ENCODE results near the gene DHX29. TPM values are rescaled to one million over a fixed set of nuclear protein-coding genes. Genes with fewer than 3 reads are reported as not detected.

Gene DHX29
- total RNA-seq, 1 donor from 2014 or later, result 20.4 TPM

DNA sequence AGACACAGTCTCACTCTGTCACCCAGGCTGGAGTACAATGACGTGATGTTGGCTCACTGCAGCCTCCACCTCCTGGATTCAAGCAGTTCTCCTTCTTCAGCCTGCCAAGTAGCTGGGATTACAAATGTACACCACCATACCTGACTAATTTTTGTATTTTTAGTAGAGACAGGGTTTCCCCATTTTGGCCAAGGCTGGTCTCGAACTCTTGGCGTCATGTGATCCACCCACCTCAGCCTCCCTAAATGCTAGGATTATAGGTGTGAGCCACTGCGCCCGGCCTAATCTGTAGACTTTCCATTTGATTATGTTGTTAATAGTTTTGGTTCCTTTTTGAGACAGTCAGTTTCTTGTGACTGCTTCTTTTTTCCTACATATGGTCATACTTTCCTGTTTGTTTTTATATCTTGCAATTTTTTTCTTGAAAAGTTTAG is 31.3 kb upstream of the DHX29 start:
- H3K27me3 ChIP-seq (ENCODE audit: control insufficient read depth in 3 of 3, insufficient read depth in 3 of 3, low read length in 3 of 3), result no peaks in the 10 kb centered on the region
- H3K9me3 ChIP-seq (ENCODE audit: control insufficient read depth in 3 of 3, low read length in 3 of 3), result no peaks in the 10 kb centered on the region
- H3K27ac ChIP-seq (ENCODE audit: low read depth, low read length), result no peak overlapping the region
- H3K9ac ChIP-seq (ENCODE audit: low read depth in 1 of 3, low read length in 3 of 3), result no peak overlapping the region
- H3K36me3 ChIP-seq (ENCODE audit: control insufficient read depth in 3 of 3, insufficient read depth in 3 of 3, low read length in 3 of 3), result peaks cover 0 to 11% (median 4%) of the 10 kb centered on the region in 3 donors
- H3K4me3 ChIP-seq (ENCODE audit: low read length in 3 of 3), result no peak overlapping the region
- peaks cover 0 to 3% (median 0%) of the 10 kb centered on the region in 3 donors for H3K4me1 ChIP-seq (ENCODE audit: control insufficient read depth in 3 of 3, insufficient read depth in 3 of 3, low read length in 3 of 3)

DNA sequence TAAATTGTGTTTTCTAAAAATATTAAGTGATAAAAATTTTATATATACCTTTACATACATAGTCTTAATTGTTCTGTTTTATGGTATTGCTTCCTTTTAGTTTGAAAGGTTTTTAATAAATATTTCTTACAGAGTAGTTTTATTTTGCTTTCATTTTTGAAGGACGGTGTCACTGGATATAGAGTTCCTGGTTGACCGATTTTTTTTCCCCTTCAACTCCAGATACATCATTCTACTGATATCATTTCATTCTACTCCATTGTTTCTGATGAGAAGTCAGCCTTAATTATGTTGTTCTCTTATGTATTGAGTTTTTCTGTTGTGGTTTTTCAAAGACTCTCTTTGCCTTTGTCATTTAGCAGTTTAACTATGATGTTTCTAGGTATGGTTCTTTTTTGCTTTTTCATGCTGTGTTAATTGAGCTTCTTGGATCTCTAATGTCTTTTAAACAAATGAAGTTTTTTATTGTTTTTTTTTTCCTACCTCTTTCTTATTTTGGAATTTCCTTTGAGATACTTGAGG is 30.7 kb upstream of the DHX29 start:
- no peaks in the 10 kb centered on the region for H3K27me3 ChIP-seq (ENCODE audit: control insufficient read depth in 3 of 3, insufficient read depth in 3 of 3, low read length in 3 of 3)
- H3K9me3 ChIP-seq (ENCODE audit: control insufficient read depth in 3 of 3, low read length in 3 of 3), result no peaks in the 10 kb centered on the region
- H3K27ac ChIP-seq (ENCODE audit: low read depth, low read length), result no peak overlapping the region
- no peak overlapping the region for H3K9ac ChIP-seq (ENCODE audit: low read depth in 1 of 3, low read length in 3 of 3)
- H3K36me3 ChIP-seq (ENCODE audit: control insufficient read depth in 3 of 3, insufficient read depth in 3 of 3, low read length in 3 of 3), result peaks cover 0 to 16% (median 4%) of the 10 kb centered on the region in 3 donors
- H3K4me1 ChIP-seq (ENCODE audit: control insufficient read depth in 3 of 3, insufficient read depth in 3 of 3, low read length in 3 of 3), result peaks cover 0 to 3% (median 0%) of the 10 kb centered on the region in 3 donors
- H3K4me3 ChIP-seq (ENCODE audit: low read length in 3 of 3), result no peak overlapping the region

DNA sequence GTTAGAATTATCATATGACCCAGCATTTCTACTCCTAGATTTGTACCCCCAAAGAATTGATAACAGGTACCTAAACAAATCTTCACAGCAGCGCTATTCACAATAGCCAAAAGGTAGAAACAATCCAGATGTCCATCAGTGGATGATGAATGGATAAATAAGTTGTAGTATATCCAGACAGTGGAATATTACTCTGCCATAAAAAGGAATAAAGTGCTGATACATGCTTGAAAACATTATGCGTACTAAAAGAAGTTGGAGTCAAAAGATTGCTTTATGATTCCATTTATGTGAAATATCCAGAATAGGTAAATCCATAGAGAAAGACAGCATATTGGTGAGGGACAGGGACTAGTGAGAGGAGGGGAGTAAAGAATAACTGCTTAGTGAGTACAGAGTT is 26.3 kb upstream of the DHX29 start:
- H3K4me1 ChIP-seq (ENCODE audit: control insufficient read depth in 3 of 3, insufficient read depth in 3 of 3, low read length in 3 of 3), result peaks cover 0 to 1% (median 0%) of the 10 kb centered on the region in 3 donors
- H3K27ac ChIP-seq (ENCODE audit: low read depth, low read length), result no peak overlapping the region
- no peaks in the 10 kb centered on the region for H3K27me3 ChIP-seq (ENCODE audit: control insufficient read depth in 3 of 3, insufficient read depth in 3 of 3, low read length in 3 of 3)
- H3K4me3 ChIP-seq (ENCODE audit: low read length in 3 of 3), result no peak overlapping the region
- H3K9ac ChIP-seq (ENCODE audit: low read depth in 1 of 3, low read length in 3 of 3), result no peak overlapping the region
- H3K9me3 ChIP-seq (ENCODE audit: control insufficient read depth in 3 of 3, low read length in 3 of 3), result no peaks in the 10 kb centered on the region
- peaks cover 3 to 24% (median 4%) of the 10 kb centered on the region in 3 donors for H3K36me3 ChIP-seq (ENCODE audit: control insufficient read depth in 3 of 3, insufficient read depth in 3 of 3, low read length in 3 of 3)

DNA sequence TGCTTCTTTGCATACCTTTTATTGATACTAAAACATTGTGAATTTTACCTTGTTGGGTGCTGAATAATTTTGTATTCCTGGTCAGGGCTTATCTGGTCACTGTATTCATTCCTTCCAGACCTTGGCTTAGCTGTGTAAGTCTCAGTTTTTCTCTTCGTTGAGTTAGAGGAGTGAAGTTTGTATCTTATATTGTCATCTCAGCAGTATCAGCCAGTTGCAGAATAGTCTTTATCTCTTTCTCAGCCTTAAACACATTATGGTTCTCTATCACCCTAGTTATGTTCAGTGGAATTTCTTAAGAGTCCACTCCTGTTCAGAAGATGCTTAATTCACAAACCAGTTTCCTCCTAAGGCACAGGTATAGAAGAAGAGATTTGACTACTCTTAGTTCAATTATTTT is 25.5 kb upstream of the DHX29 start:
- Histone ChIP-seq H3K9ac (ENCODE audit: low read depth in 1 of 3, low read length in 3 of 3) (no peak overlapping the region), H3K27ac (ENCODE audit: low read depth, low read length) (no peak overlapping the region), H3K4me3 (ENCODE audit: low read length in 3 of 3) (no peak overlapping the region), H3K4me1 (ENCODE audit: control insufficient read depth in 3 of 3, insufficient read depth in 3 of 3, low read length in 3 of 3) (no peaks in the 10 kb centered on the region), H3K27me3 (ENCODE audit: control insufficient read depth in 3 of 3, insufficient read depth in 3 of 3, low read length in 3 of 3) (no peaks in the 10 kb centered on the region), H3K9me3 (ENCODE audit: control insufficient read depth in 3 of 3, low read length in 3 of 3) (no peaks in the 10 kb centered on the region), H3K36me3 (ENCODE audit: control insufficient read depth in 3 of 3, insufficient read depth in 3 of 3, low read length in 3 of 3) (peaks cover 3 to 29% (median 8%) of the 10 kb centered on the region in 3 donors)

DNA sequence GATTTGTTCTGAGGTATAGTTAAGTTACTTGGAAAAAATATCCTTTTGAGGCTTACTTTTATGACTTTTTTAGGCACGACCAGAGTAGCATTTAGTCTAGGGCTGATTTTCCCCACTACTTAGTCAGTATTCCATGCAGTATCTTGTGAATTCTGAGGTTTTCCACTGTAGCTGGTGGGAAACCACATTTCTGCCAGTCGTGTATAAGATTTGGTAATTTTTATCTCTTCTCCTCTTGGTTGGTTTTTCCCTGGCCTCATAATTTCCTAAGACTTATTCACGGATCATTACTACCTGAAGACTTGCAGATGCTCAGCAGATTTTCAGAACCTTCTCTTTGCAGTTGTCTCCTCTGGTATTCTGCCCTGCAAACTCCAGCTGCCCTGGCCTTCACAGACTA is 23.8 kb upstream of the DHX29 start:
- Histone ChIP-seq H3K9me3 (ENCODE audit: control insufficient read depth in 3 of 3, low read length in 3 of 3) (no peaks in the 10 kb centered on the region), H3K9ac (ENCODE audit: low read depth in 1 of 3, low read length in 3 of 3) (no peak overlapping the region), H3K27ac (ENCODE audit: low read depth, low read length) (no peak overlapping the region), H3K4me3 (ENCODE audit: low read length in 3 of 3) (no peak overlapping the region), H3K27me3 (ENCODE audit: control insufficient read depth in 3 of 3, insufficient read depth in 3 of 3, low read length in 3 of 3) (no peaks in the 10 kb centered on the region), H3K36me3 (ENCODE audit: control insufficient read depth in 3 of 3, insufficient read depth in 3 of 3, low read length in 3 of 3) (peaks cover 3 to 31% (median 8%) of the 10 kb centered on the region in 3 donors), H3K4me1 (ENCODE audit: control insufficient read depth in 3 of 3, insufficient read depth in 3 of 3, low read length in 3 of 3) (no peaks in the 10 kb centered on the region)

DNA sequence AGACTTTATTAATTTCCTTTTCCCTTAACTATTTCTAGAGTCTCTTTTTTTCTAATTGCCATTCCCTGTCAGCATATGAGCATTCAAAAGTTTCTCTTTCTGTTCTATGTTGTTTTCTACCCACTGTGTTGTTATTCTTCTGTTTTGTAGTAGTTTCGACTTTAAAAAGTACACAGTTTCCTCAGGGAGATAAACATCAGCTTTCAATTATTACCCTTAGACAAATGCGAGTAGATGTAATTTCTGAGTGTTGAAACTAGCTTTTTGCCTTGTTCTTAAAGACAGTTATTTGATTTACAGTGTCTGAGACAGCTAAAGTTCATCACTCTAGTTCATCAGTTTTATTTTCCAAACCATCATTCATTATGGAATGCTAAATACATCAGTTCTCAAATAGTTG is 19.8 kb upstream of the DHX29 start:
- Histone ChIP-seq H3K27me3 (ENCODE audit: control insufficient read depth in 3 of 3, insufficient read depth in 3 of 3, low read length in 3 of 3) (no peaks in the 10 kb centered on the region), H3K36me3 (ENCODE audit: control insufficient read depth in 3 of 3, insufficient read depth in 3 of 3, low read length in 3 of 3) (peaks cover 3 to 22% (median 10%) of the 10 kb centered on the region in 3 donors), H3K4me3 (ENCODE audit: low read length in 3 of 3) (no peak overlapping the region), H3K9ac (ENCODE audit: low read depth in 1 of 3, low read length in 3 of 3) (no peak overlapping the region), H3K9me3 (ENCODE audit: control insufficient read depth in 3 of 3, low read length in 3 of 3) (no peaks in the 10 kb centered on the region), H3K27ac (ENCODE audit: low read depth, low read length) (no peak overlapping the region), H3K4me1 (ENCODE audit: control insufficient read depth in 3 of 3, insufficient read depth in 3 of 3, low read length in 3 of 3) (no peaks in the 10 kb centered on the region)

DNA sequence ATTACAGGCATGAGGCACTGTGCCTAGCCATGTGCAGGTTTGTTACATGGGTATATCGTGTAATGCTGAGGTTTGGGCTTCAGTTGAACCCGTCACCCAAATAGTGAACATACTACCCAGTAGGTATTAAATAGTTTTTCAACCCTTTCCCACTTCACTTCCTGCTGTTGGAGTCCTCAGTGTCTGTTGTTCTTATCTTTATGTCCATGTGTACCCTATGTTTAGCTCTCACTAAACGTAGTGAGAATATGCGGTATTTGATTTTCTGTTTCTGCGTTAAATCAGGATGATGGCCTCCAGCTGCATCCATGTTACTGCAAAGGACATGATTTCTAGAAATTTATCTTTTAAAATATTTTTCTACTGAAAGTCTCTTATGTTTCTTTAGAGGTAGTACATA is 18.1 kb upstream of the DHX29 start:
- Histone ChIP-seq H3K4me1 (ENCODE audit: control insufficient read depth in 3 of 3, insufficient read depth in 3 of 3, low read length in 3 of 3) (no peaks in the 10 kb centered on the region), H3K9me3 (ENCODE audit: control insufficient read depth in 3 of 3, low read length in 3 of 3) (no peaks in the 10 kb centered on the region), H3K36me3 (ENCODE audit: control insufficient read depth in 3 of 3, insufficient read depth in 3 of 3, low read length in 3 of 3) (peaks cover 0 to 18% (median 10%) of the 10 kb centered on the region in 3 donors), H3K27ac (ENCODE audit: low read depth, low read length) (no peak overlapping the region), H3K27me3 (ENCODE audit: control insufficient read depth in 3 of 3, insufficient read depth in 3 of 3, low read length in 3 of 3) (no peaks in the 10 kb centered on the region), H3K4me3 (ENCODE audit: low read length in 3 of 3) (no peak overlapping the region), H3K9ac (ENCODE audit: low read depth in 1 of 3, low read length in 3 of 3) (no peak overlapping the region)

DNA sequence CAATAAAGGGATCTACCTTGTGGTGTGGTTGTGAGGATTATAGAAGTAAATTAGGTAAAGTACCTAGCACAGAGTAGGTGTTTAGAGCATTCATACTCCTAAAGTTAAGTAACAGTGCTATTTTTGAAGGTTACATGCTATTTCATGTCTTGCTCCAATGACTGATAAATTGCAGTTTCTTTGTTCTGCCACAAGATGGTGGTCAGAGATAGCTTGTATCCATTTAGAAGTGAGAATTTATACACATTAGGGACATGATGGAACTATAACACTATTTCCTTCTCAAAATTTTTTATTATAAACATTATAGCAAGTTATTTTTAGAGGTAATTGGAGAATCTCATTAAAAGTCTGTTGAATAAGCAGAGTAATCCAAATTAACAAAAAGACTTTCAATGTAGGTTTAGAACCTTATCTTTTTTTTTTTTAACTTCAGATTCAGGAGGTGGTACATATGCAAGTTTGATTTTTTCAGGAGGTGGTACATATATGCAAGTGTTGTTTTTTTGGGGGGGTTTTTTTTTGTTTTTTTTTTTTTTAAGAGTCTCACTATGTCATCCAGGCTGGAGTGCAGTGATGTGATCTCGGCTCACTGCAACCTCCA is 17.4 kb upstream of the DHX29 start:
- Histone ChIP-seq H3K27ac (ENCODE audit: low read depth, low read length) (no peak overlapping the region), H3K9me3 (ENCODE audit: control insufficient read depth in 3 of 3, low read length in 3 of 3) (no peaks in the 10 kb centered on the region), H3K36me3 (ENCODE audit: control insufficient read depth in 3 of 3, insufficient read depth in 3 of 3, low read length in 3 of 3) (peaks cover 0 to 18% (median 10%) of the 10 kb centered on the region in 3 donors)

DNA sequence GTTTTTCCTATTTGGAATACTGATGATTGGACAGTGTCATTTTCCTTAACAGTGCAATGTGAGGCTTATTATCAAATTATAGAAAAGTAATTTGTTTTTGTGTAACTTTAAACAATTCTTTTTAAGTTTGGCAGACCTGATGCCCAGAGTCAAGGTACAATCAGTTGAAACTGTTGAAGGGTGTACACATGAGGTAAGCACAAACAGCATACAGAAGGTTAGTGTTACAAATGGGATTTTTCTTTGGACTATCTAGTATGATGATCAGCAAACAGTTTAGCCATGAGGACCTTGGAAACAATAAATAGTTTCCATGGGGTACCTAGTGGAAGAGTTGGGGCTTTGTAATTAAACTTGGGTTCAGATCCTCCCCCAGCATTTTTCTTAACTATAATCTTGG is 16.5 kb upstream of the DHX29 start:
- Histone ChIP-seq H3K36me3 (ENCODE audit: control insufficient read depth in 3 of 3, insufficient read depth in 3 of 3, low read length in 3 of 3) (peaks cover 0 to 16% (median 9%) of the 10 kb centered on the region in 3 donors), H3K27me3 (ENCODE audit: control insufficient read depth in 3 of 3, insufficient read depth in 3 of 3, low read length in 3 of 3) (no peaks in the 10 kb centered on the region), H3K4me3 (ENCODE audit: low read length in 3 of 3) (no peak overlapping the region), H3K4me1 (ENCODE audit: control insufficient read depth in 3 of 3, insufficient read depth in 3 of 3, low read length in 3 of 3) (no peaks in the 10 kb centered on the region), H3K9ac (ENCODE audit: low read depth in 1 of 3, low read length in 3 of 3) (no peak overlapping the region), H3K9me3 (ENCODE audit: control insufficient read depth in 3 of 3, low read length in 3 of 3) (no peaks in the 10 kb centered on the region), H3K27ac (ENCODE audit: low read depth, low read length) (no peak overlapping the region)

More for the DNA sequence above, 17.4 kb upstream of the DHX29 start:
- no peaks in the 10 kb centered on the region for H3K27me3 ChIP-seq (ENCODE audit: control insufficient read depth in 3 of 3, insufficient read depth in 3 of 3, low read length in 3 of 3)
- H3K4me1 ChIP-seq (ENCODE audit: control insufficient read depth in 3 of 3, insufficient read depth in 3 of 3, low read length in 3 of 3), result no peaks in the 10 kb centered on the region
- H3K4me3 ChIP-seq (ENCODE audit: low read length in 3 of 3), result no peak overlapping the region
- no peak overlapping the region for H3K9ac ChIP-seq (ENCODE audit: low read depth in 1 of 3, low read length in 3 of 3)

DNA sequence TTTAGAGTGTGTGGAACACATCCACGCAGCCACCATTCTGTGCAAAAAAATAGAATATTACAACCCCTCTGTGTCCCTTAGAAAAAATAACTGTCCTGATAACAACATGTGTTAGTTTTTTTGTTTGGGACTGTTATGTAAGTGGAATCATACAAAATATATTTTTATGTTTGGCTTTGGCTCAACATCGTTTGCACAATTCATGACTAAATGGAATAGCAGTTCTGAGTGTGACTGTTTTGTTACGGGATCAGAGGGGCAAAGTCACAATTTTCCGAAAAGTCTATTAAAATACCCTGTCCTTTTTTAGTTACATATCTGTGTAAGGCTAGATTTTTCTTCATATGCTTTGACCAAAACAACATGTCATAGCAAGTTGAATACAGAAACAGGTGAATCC is 13.1 kb upstream of the DHX29 start:
- Histone ChIP-seq H3K4me3 (ENCODE audit: low read length in 3 of 3) (no peak overlapping the region), H3K27me3 (ENCODE audit: control insufficient read depth in 3 of 3, insufficient read depth in 3 of 3, low read length in 3 of 3) (no peaks in the 10 kb centered on the region), H3K27ac (ENCODE audit: low read depth, low read length) (no peak overlapping the region), H3K4me1 (ENCODE audit: control insufficient read depth in 3 of 3, insufficient read depth in 3 of 3, low read length in 3 of 3) (no peaks in the 10 kb centered on the region), H3K9me3 (ENCODE audit: control insufficient read depth in 3 of 3, low read length in 3 of 3) (no peaks in the 10 kb centered on the region), H3K9ac (ENCODE audit: low read depth in 1 of 3, low read length in 3 of 3) (no peak overlapping the region), H3K36me3 (ENCODE audit: control insufficient read depth in 3 of 3, insufficient read depth in 3 of 3, low read length in 3 of 3) (peaks cover 0 to 6% (median 2%) of the 10 kb centered on the region in 3 donors)
